Karpas-422 (cell line): ENCODE measurements around the gene PLSCR5. TPM values are rescaled to one million over a fixed set of nuclear protein-coding genes. Genes with fewer than 3 reads are reported as not detected.

ENCODE experiments used
- DNase-seq: peaks from one replicate; pipeline ENCODE4 v3.0.0-alpha.2; 2015
- H2AFZ ChIP-seq: fragments of 200-600 bp; sonication (generic); 2 replicates; pipeline ENCODE4 v1.6.1; 2014; ENCODE audit warnings: antibody characterized with exemption, low read length, mixed read lengths
- H3K27ac ChIP-seq: fragments of 200-600 bp; sonication (generic); 2 replicates; pipeline ENCODE4 v1.5.1; 2014; ENCODE audit warnings: mild to moderate bottlenecking, low read length, moderate library complexity
- H3K27me3 ChIP-seq: fragments of 200-600 bp; sonication (generic); 2 replicates; pipeline ENCODE4 v1.6.1; 2014; ENCODE audit warnings: low read length, mixed read lengths
- H3K36me3 ChIP-seq: fragments of 200-600 bp; sonication (generic); 2 replicates; pipeline ENCODE4 v1.6.1; 2014; ENCODE audit warnings: low read length, mixed read lengths; ENCODE audit not compliant: insufficient read depth
- H3K4me1 ChIP-seq: fragments of 200-600 bp; sonication (generic); 2 replicates; pipeline ENCODE4 v1.6.1; 2014; ENCODE audit warnings: mild to moderate bottlenecking, low read length, mixed read lengths
- H3K4me2 ChIP-seq: fragments of 200-600 bp; sonication (generic); 2 replicates; pipeline ENCODE4 v1.6.1; 2014; ENCODE audit warnings: low read length, low read depth, mild to moderate bottlenecking; ENCODE audit not compliant: poor library complexity, severe bottlenecking
- H3K4me3 ChIP-seq: fragments of 200-600 bp; sonication (generic); 2 replicates; pipeline ENCODE4 v1.5.1; 2014; ENCODE audit warnings: mild to moderate bottlenecking, antibody characterized with exemption, low read length, mixed read lengths
- H3K79me2 ChIP-seq: fragments of 200-600 bp; sonication (generic); 2 replicates; pipeline ENCODE4 v1.6.1; 2014; ENCODE audit warnings: mild to moderate bottlenecking, low read length, mixed read lengths
- H3K9ac ChIP-seq: fragments of 200-600 bp; sonication (generic); 2 replicates; pipeline ENCODE4 v1.6.0; 2014; ENCODE audit warnings: low read length
- H3K9me2 ChIP-seq: fragments of 200-600 bp; sonication (generic), shearing (Covaris generic); replicated peaks from 2 replicates; pipeline ENCODE4 v1.6.0; 2014; ENCODE audit warnings: mild to moderate bottlenecking, low read length, moderate library complexity; ENCODE audit not compliant: insufficient read depth
- H3K9me3 ChIP-seq: fragments of 300-700, 200-600 bp; sonication (generic); 2 replicates; pipeline ENCODE4 v1.6.1; 2014; ENCODE audit warnings: low read length, mixed read lengths
- H4K20me1 ChIP-seq: fragments of 200-600 bp; sonication (generic); 2 replicates; pipeline ENCODE4 v1.6.1; 2014; ENCODE audit warnings: mild to moderate bottlenecking, antibody characterized with exemption, low read length, low read depth; ENCODE audit not compliant: insufficient read depth
- total RNA-seq: library from RNA; depleted of rRNA; stranded (reverse); fragments of >200 nt; shearing (Covaris generic); gene quantifications from 2 replicates; pipeline ENCODE4 v1.2.3, GENCODE V29; 2014; ENCODE audit warnings: low replicate concordance

The PLSCR5 gene
- total RNA-seq, 1 experiment from 2014 or later = not detected

- Histone ChIP-seq H4K20me1 (no peaks in the 10 kb centered on the region), H3K79me2 (no peaks in the 10 kb centered on the region), H3K4me1 (no peaks in the 10 kb centered on the region), H3K36me3 (no peaks in the 10 kb centered on the region), H3K9ac (no peak overlapping the region), H2AFZ (no peak overlapping the region), H3K27ac (no peak overlapping the region), H3K9me2 (no peaks in the 10 kb centered on the region), H3K4me2 (no peak overlapping the region), H3K27me3 (no peaks in the 10 kb centered on the region), H3K9me3 (no peaks in the 10 kb centered on the region), H3K4me3 (no peak overlapping the region)
- no peak for DNase-seq
Measured at GRCh38 chr3:146558781-146559180, 46.4 kb downstream of the PLSCR5 start.

DNA sequence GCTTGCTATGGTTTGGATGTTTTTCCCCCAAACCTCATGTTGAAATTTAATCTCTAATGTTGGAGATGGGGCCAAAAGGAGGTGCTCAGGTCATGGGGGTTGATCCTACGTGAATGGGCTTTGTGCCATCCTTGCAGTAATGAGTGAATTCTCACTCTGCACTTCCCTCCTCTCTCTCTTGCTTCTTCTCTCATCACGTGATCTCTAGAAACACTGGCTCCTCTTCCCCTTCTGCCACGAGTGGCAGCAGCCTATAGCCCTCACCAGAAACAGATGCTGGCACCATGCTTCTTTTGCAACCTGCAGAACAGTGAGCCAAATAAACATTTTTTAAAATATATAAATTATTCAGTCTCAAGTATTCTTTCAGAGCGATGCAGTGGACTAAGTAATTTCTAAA lies 47.4 kb downstream of the PLSCR5 start:
- no peak overlapping the region for H3K27ac ChIP-seq
- no peaks in the 10 kb centered on the region for H3K79me2 ChIP-seq
- H3K9me3 ChIP-seq = no peaks in the 10 kb centered on the region
- no peaks in the 10 kb centered on the region for H4K20me1 ChIP-seq
- no peak overlapping the region for H2AFZ ChIP-seq
- H3K36me3 ChIP-seq = no peaks in the 10 kb centered on the region
- H3K4me3 ChIP-seq = no peak overlapping the region
- H3K4me1 ChIP-seq = no peaks in the 10 kb centered on the region
- H3K9ac ChIP-seq = no peak overlapping the region
- H3K9me2 ChIP-seq = no peaks in the 10 kb centered on the region
- no peak overlapping the region for H3K4me2 ChIP-seq
- no peaks in the 10 kb centered on the region for H3K27me3 ChIP-seq
- DNase-seq = no peak

DNA sequence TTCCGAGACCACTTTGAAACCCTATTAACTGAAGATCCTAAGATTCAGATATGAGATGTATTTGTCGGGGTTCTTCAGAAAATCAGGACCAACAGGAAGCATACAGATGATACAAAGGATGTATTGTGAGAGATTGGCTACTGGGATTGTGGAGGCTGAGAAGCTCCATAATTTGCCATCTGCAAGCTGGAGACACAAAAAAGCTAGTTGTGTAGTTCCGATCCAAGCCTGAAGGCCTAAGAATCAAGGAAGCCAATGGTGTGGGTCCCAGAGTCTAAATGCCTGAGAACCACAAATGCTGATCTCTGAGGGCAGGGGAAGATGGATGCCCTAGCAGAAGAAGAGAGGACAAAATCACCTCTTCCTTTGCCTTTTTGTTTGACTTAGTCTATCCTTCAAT lies 49.8 kb downstream of the PLSCR5 start:
- Histone ChIP-seq H3K4me1 (peaks cover 3% of the 10 kb centered on the region; the same call in 1 of the 2 replicates), H3K36me3 (no peaks in the 10 kb centered on the region), H3K4me2 (no peak overlapping the region), H2AFZ (no peak overlapping the region), H3K9me3 (no peaks in the 10 kb centered on the region), H3K9ac (no peak overlapping the region), H3K27me3 (no peaks in the 10 kb centered on the region), H3K9me2 (no peaks in the 10 kb centered on the region), H3K4me3 (no peak overlapping the region), H4K20me1 (no peaks in the 10 kb centered on the region), H3K27ac (no peak overlapping the region), H3K79me2 (no peaks in the 10 kb centered on the region)
- no peak for DNase-seq

DNA sequence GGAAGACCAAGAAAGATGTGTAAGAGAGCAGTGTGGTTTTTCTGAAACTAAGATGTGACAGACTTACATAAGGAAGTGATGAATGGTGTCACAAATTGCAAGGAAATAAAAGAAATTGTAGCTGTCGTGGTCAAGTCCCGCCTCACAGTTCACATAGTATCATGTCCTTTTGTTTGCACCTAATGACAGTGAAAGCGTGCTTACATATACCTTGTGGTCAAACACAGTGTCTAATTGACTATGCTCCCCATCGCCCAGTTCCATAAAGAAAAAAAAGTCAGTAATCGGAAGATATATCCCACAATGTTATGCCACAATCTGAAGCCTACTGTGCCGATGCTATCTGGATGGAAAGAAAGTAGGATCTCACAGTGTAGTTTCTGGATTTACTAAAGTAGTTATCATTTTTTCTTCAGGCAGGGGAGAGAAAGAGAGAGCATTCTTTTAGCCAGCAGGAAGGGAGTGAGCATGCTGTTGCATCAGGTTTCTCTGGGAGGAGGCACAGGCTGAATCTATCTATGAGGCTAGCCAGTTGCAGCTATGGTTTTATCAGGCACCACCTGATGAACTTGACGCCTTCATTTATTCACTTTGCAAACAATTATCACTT lies 50.9 kb downstream of the PLSCR5 start:
- no peaks in the 10 kb centered on the region for H3K27me3 ChIP-seq
- no peak overlapping the region for H2AFZ ChIP-seq
- no peaks in the 10 kb centered on the region for H3K9me2 ChIP-seq
- no peak overlapping the region for H3K27ac ChIP-seq
- no peaks in the 10 kb centered on the region for H3K79me2 ChIP-seq
- H3K4me3 ChIP-seq = no peak overlapping the region
- DNase-seq = no peak
- H4K20me1 ChIP-seq = no peaks in the 10 kb centered on the region
- peaks cover 9% of the 10 kb centered on the region; the same call in 1 of the 2 replicates for H3K4me1 ChIP-seq
- H3K36me3 ChIP-seq = no peaks in the 10 kb centered on the region
- H3K9ac ChIP-seq = no peak overlapping the region
- no peaks in the 10 kb centered on the region for H3K9me3 ChIP-seq
- no peak overlapping the region for H3K4me2 ChIP-seq

- H3K9me3 ChIP-seq = no peaks in the 10 kb centered on the region
- H4K20me1 ChIP-seq = no peaks in the 10 kb centered on the region
- H3K36me3 ChIP-seq = no peaks in the 10 kb centered on the region
- H3K4me2 ChIP-seq = no peak overlapping the region
- DNase-seq = no peak
- H3K27me3 ChIP-seq = no peaks in the 10 kb centered on the region
- peaks cover 14% of the 10 kb centered on the region for H3K4me1 ChIP-seq
- H2AFZ ChIP-seq = no peak overlapping the region
- H3K9me2 ChIP-seq = no peaks in the 10 kb centered on the region
- no peak overlapping the region for H3K9ac ChIP-seq
- H3K27ac ChIP-seq = no peak overlapping the region
- H3K79me2 ChIP-seq = no peaks in the 10 kb centered on the region
- no peak overlapping the region for H3K4me3 ChIP-seq
Measured at GRCh38 chr3:146550743-146551510, 54.2 kb downstream of the PLSCR5 start.

GRCh38 chr3:146550070-146550615 lies 55.0 kb downstream of the PLSCR5 start:
- H3K27me3 ChIP-seq = no peaks in the 10 kb centered on the region
- H3K9me3 ChIP-seq = no peaks in the 10 kb centered on the region
- H3K9me2 ChIP-seq = no peaks in the 10 kb centered on the region
- H3K9ac ChIP-seq = no peak overlapping the region
- peak overlapping the region; percentile 29; the same call in 1 of the 2 replicates for H3K4me3 ChIP-seq
- H3K36me3 ChIP-seq = no peaks in the 10 kb centered on the region
- no peak for DNase-seq
- H3K27ac ChIP-seq = no peak overlapping the region
- H3K4me1 ChIP-seq = peaks cover 14% of the 10 kb centered on the region
- no peaks in the 10 kb centered on the region for H4K20me1 ChIP-seq
- H3K4me2 ChIP-seq = peak overlapping the region; percentile 15
- no peak overlapping the region for H2AFZ ChIP-seq
- no peaks in the 10 kb centered on the region for H3K79me2 ChIP-seq

DNA sequence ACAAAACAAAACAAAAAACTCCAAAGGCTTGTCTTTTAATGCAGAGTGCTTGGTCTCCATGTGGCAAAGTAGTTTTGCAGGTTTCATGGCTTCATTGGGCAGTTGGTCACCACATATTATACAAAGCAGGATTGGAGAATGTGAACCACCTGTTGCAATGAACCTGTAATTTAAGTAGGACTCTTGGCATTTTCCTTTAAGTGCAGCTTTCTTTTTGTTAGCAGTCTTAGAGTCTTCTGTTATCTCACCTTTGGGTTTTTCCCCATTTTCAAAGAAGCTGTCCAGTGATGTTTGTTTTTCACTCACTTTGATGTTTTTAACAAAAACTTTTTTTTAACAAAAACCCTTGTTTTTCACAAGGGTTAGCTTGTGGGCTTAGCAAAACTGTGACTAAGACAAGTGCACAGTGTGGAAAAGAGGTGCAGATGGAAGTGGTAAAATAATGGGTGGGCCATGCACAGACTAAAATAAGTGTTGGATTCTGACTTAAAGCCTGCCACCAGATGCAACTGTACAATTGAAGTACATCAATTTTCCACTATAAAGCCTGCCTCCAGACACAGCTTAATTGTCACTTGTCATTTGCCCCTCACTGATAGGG lies 57.8 kb downstream of the PLSCR5 start:
- Histone ChIP-seq H2AFZ (no peak overlapping the region), H3K27me3 (no peaks in the 10 kb centered on the region), H3K36me3 (no peaks in the 10 kb centered on the region), H4K20me1 (no peaks in the 10 kb centered on the region), H3K27ac (no peak overlapping the region), H3K9me2 (no peaks in the 10 kb centered on the region), H3K79me2 (peaks cover 7% of the 10 kb centered on the region), H3K4me2 (no peak overlapping the region), H3K9ac (no peak overlapping the region), H3K4me3 (no peak overlapping the region), H3K4me1 (peaks cover 26% of the 10 kb centered on the region), H3K9me3 (no peaks in the 10 kb centered on the region)
- DNase-seq = no peak

DNA sequence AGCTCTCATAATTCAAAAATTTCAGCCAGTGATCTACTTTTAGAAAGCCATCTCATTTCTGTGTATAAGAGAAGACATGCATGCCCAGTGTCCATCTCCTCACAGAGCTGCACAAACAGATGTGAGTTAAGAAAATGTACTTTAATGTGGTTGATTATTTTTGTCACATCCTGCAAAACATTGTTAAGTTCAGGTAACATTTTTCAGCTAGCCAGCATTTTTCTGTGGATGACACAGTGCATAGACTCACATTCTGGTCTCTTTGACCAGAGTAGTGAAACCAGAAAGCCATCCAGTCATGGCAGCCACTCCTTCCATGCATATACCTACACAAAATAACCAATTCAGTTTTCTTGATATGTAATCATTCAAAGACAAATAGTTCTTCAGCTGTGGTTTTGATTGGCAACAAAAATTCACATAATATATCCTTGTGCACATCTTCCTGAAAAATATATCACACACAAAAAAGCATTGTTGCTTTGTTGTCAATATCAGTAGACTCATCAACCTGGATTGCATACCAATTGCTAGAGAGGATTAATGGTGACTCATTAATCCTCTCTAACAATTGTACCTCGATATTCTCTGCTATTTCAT lies 58.7 kb downstream of the PLSCR5 start:
- no peak for DNase-seq
- H3K79me2 ChIP-seq = peaks cover 10% of the 10 kb centered on the region
- H3K27me3 ChIP-seq = no peaks in the 10 kb centered on the region
- no peaks in the 10 kb centered on the region for H3K9me3 ChIP-seq
- no peak overlapping the region for H3K27ac ChIP-seq
- H4K20me1 ChIP-seq = no peaks in the 10 kb centered on the region
- H3K36me3 ChIP-seq = no peaks in the 10 kb centered on the region
- peaks cover 33% of the 10 kb centered on the region for H3K4me1 ChIP-seq
- H3K4me3 ChIP-seq = no peak overlapping the region
- H3K4me2 ChIP-seq = no peak overlapping the region
- H2AFZ ChIP-seq = no peak overlapping the region
- H3K9me2 ChIP-seq = no peaks in the 10 kb centered on the region
- no peak overlapping the region for H3K9ac ChIP-seq
